ENCODE data around the gene PPCDC.

Gene PPCDC

DNA sequence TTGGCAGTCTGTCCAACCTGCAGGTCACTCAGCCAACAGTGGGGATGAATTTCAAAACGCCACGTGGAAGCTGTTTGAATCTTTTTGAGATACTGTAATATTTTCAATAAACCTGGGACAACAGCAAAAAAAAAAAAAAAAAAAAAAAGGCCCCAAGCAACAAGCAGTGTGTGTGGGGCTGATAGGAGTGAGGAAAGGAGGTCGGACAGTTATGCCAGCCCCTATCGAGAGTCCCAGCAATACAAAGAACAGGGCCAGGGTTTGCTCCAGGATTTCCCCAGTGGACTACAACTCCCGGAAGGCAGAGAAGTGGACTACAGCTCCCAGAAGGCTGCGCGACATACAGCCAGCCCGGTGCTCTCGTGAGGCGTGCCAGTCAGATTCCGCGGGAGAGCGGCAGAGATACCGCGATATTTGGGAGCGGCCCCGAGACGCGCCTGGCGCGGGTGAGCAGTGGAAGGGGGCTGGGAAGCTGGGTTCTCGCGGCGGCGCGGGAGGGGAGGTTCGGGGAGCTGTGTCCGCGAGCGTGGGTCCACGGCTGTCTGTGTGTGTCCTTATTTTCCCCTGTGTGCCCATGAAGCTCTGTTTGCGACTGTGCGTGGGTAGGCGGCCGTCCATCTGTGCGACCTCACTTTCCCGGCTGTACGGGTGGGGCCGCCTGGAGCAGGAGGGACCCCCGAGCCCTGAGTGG lies at the start of gene PPCDC:
PPCDC (plus strand) TSS at position 410 of the 691 bp plus-strand sequence. CDS start 4,729 bp downstream, outside the sequence.
- peak; percentile 95 for DNase-seq

- no peak for DNase-seq
Measured at GRCh38 chr15:74976159-74976558, 47.2 kb upstream of the PPCDC start.

DNA sequence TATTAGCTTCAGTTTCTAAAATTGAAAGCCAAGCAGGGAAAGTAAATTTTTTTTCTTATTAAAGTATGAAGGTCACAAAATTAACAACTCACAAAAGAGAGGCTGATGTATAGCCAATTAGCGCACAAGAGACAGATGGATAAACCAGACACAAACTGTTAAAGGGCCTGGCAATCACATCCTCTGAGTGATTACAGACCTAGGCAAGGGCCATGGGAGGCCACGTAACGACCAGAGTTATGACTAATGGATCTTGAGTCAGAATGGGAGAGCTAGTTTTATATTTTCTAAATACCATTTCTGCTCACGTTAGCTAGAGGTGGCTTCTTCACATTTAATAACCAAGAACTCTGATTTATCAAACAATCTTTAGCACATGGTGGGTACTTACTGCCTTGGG lies 45.8 kb upstream of the PPCDC start:
- DNase-seq: peak; percentile 55

DNA sequence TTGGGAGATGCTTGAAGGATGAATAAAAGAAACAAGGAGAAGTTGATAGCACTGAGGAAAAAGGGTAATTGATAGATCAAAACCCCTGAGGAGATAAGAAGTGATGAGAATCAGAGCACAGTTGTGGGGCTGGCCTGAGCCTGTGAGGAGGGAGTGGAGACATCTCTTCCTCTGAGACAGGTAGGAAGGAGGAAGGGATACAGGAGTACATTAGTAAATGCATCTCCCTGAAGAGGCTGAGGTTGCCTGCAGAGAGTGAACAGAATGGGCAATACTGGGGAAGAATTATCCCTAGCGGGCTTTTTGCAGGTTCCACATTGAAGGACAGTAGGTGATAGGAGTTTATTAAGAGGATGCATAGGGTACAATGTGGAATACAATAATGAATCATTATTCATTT lies 45.3 kb upstream of the PPCDC start:
- no peak for DNase-seq

GRCh38 chr15:74978503-74978902 lies 44.9 kb upstream of the PPCDC start:
- DNase-seq: peak; percentile 76

- DNase-seq: no peak
Measured at GRCh38 chr15:74982183-74982582, 41.2 kb upstream of the PPCDC start.

- DNase-seq: peak; percentile 71
Measured at GRCh38 chr15:74983725-74984231, 39.6 kb upstream of the PPCDC start.

- peak; percentile 68 for DNase-seq
Measured at GRCh38 chr15:74988007-74988800, 35.2 kb upstream of the PPCDC start.

- DNase-seq: no peak
Measured at GRCh38 chr15:74989527-74989926, 33.9 kb upstream of the PPCDC start.

DNA sequence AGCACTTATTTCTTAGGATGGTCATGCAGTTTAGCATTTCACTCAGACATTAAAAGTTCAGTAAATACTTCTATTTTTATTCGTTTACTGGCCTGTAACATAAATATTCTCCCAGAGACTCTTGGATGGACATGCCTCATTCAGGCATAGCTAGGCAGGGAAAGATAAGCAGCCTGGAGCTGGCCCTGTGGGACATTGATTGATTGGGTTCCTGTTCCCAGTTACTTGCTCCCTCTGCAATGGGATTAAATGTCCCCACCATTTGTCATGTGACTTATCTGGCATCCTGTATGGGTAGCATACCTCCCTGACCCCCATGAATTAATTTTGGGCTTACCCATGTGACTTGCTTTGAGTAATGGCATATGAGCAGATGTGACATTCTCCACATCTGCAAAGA lies 30.8 kb upstream of the PPCDC start:
- DNase-seq: no peak

DNA sequence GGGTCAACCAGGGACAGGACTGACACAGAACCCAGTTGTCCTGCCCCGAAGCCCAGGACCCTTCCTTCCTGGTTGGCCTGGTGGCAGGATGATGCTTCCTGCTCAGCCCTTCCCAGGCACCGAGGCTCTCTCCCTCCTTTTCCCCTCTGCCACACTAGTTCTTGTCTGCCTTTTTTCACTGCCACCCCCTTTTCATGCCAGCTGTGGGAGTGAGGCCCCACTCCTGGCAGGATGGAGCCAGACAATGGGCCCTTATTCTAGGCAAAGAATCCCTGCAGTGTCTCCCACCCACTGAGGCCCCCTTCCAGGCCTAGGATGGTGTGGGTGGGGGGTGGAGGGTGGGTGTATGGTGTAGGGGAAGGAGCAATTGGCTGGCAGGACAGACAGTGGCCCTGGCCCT lies 29.2 kb upstream of the PPCDC start:
- no peak for DNase-seq

- DNase-seq: no peak
Measured at GRCh38 chr15:74994685-74995084, 28.7 kb upstream of the PPCDC start.

DNA sequence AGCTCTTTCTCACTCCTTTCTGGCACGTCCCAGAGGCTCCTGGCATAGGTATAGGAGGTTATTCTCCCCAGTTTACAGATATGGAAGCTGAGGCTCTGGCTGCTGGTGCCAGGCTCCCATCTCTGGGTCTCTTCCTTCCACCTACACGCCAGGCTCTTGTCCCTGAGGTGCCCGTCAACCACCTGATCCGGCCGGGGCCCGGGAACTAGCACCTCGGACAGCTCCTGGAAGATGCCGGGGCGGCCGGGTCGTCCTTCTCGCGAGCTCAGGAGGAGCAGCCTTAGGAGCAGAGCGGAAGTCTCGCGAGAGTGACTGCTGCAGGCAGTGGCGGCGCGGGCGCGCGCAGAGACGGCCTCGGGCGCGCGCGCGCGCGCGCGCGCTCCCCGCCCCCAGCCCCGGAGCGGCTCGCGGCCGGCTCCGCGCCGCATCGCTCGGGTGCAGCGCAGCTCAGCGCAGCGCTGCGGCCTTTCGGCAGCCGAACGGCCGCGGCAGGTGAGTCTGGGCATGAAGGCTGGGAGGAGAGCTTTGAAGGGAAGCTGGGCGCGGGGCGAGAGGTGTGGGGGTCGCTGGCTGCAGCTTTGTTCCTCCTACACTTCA lies 28.1 kb upstream of the PPCDC start, which contains the start of gene SCAMP5:
SCAMP5 (plus strand) TSS at position 382 of the 597 bp plus-strand sequence. CDS start 16,277 bp downstream, outside the sequence.
- DNase-seq: peak; percentile 96

GRCh38 chr15:74995779-74996765 lies 27.3 kb upstream of the PPCDC start:
- no peak for DNase-seq

GRCh38 chr15:74997141-74997540 lies 26.2 kb upstream of the PPCDC start:
- DNase-seq: no peak

DNA sequence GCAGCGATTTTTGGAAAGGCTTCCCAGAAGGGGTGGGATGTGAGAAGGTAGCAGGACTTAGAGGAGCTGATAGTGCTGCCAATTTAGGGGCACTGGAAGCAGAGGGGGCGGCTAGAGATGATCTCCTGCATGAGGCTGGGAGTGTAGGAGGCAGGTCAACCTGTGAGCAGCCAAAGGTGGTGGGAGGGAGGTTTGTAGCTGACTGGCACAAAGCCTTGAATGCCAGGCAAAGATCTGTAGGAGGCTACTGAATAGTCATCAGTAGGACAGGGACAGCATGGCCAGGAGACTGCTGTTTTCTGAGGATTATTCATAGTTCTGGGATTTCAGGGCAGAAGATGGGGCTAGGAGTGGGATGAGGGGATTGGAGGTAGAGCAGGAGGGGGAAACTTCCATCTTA lies 25.8 kb upstream of the PPCDC start:
- no peak for DNase-seq

- no peak for DNase-seq
Measured at GRCh38 chr15:75001310-75001709, 22.1 kb upstream of the PPCDC start.

DNA sequence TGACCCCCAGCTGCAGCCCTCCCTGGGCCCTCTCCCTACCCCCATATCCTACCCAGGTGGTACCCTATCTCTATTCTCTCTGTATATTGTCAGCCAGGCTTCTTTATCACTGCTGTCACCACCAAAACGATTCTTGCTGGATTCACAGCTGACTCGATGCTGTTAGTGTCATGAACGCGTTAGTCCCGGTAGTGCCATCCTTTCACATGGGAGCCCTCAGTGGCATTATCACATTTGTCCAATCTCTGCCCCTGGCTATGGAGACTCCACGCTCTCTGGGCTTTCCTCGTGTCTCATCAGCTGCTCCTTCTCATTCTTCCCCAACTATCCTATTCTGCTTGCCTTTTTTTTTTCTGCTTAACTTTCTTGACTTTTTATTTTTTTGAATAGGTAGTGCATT lies 21.0 kb upstream of the PPCDC start:
- no peak for DNase-seq

- no peak for DNase-seq
Measured at GRCh38 chr15:75007216-75007615, 16.2 kb upstream of the PPCDC start.

DNA sequence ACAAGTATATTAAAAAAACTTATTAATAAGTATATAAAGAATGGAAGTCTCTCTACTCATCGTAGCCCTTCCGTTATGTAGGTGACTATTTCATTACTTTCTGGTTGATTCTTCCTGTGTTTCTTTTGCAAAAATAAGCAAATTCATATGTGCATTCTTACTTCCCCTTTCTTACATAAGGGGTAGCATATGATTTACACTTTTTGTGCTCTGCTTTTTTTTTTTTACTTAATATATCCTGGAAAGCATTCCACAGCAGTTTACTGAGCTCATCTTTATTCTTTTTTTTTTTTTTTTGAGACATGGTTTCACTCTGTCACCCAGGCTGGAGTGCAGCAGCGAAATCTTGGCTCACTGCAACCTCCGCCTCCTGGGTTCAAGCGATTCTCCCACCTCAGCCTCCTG lies 15.2 kb upstream of the PPCDC start:
- DNase-seq: no peak

- no peak for DNase-seq
Measured at GRCh38 chr15:75008629-75009326, 14.6 kb upstream of the PPCDC start.

DNA sequence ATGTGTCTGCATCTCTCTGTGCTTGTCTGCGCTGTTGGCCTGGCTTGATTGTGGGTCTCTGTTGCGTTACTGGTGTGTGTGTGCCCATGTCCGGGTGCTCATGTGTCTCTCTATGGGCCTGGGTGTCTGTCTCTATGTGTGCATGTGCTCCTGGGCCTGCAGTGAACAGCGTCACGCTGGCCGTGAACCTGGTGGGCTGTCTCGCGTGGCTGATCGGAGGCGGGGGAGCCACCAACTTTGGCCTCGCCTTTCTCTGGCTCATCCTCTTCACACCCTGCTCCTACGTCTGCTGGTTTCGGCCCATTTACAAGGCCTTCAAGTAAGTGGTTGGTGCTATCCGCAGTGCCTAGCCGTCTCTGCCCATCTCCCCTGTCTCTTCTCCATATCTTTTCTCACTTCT lies 7.0 kb upstream of the PPCDC start:
- DNase-seq: no peak
